Adipocyte (in vitro differentiated cells): Measurements from ENCODE around the gene SYCP2.

Experiments
- DNase-seq: peaks from one replicate; pipeline ENCODE4 v3.0.0-alpha.2; 2015; ENCODE audit warnings: low read depth
- H3K27me3 ChIP-seq: replicated peaks from 2 replicates; pipeline ENCODE4 v1.7.0; 2013; ENCODE audit warnings: mild to moderate bottlenecking, low read length, moderate library complexity; ENCODE audit not compliant: control insufficient read depth, insufficient read depth
- H3K36me3 ChIP-seq: 2 replicates; pipeline ENCODE4 v1.7.0; 2013; ENCODE audit warnings: low read length, mild to moderate bottlenecking, moderate library complexity; ENCODE audit not compliant: control insufficient read depth, insufficient read depth, severe bottlenecking
- H3K4me1 ChIP-seq: 2 replicates; pipeline ENCODE4 v1.7.0; 2013; ENCODE audit warnings: mild to moderate bottlenecking, low read length, moderate library complexity; ENCODE audit not compliant: control insufficient read depth, insufficient read depth
- H3K4me3 ChIP-seq: 2 replicates; pipeline ENCODE4 v1.7.0; 2013; ENCODE audit warnings: mild to moderate bottlenecking, low read length, moderate library complexity
- H3K9ac ChIP-seq: 2 replicates; pipeline ENCODE4 v1.7.0; 2013; ENCODE audit warnings: mild to moderate bottlenecking, low read length, moderate library complexity
- H3K9me3 ChIP-seq: 2 replicates; pipeline ENCODE4 v1.7.0; 2013; ENCODE audit warnings: mild to moderate bottlenecking, low read length, moderate library complexity; ENCODE audit not compliant: control insufficient read depth

The SYCP2 gene

GRCh38 chr20:59827138-59828056, 106.0 kb downstream of the SYCP2 start:
- Histone ChIP-seq H3K36me3 (no peaks in the 10 kb centered on the region), H3K4me3 (no peak overlapping the region), H3K9ac (no peak overlapping the region), H3K9me3 (no peaks in the 10 kb centered on the region), H3K27me3 (peaks cover 49% of the 10 kb centered on the region), H3K4me1 (no peaks in the 10 kb centered on the region)
- DNase-seq: no peak

- DNase-seq: no peak
- H3K4me3 ChIP-seq: no peak overlapping the region
These were observed 107.3 kb downstream of the SYCP2 start for GRCh38 chr20:59825944-59826759.

GRCh38 chr20:59825563-59825920, 107.9 kb downstream of the SYCP2 start:
- H3K36me3 ChIP-seq: no peaks in the 10 kb centered on the region
- H3K4me3 ChIP-seq: no peak overlapping the region
- no peak overlapping the region for H3K9ac ChIP-seq
- H3K9me3 ChIP-seq: no peaks in the 10 kb centered on the region
- H3K4me1 ChIP-seq: no peaks in the 10 kb centered on the region
- H3K27me3 ChIP-seq: peaks cover 48% of the 10 kb centered on the region
- DNase-seq: no peak

More at GRCh38 chr20:59825944-59826759, 107.3 kb downstream of the SYCP2 start:
- Histone ChIP-seq H3K4me1 (no peaks in the 10 kb centered on the region), H3K9ac (no peak overlapping the region), H3K36me3 (no peaks in the 10 kb centered on the region), H3K27me3 (peaks cover 48% of the 10 kb centered on the region), H3K9me3 (no peaks in the 10 kb centered on the region)

- peaks cover 47% of the 10 kb centered on the region for H3K27me3 ChIP-seq
- H3K9me3 ChIP-seq: no peaks in the 10 kb centered on the region
- H3K4me1 ChIP-seq: no peaks in the 10 kb centered on the region
- no peak for DNase-seq
- no peak overlapping the region for H3K4me3 ChIP-seq
- no peaks in the 10 kb centered on the region for H3K36me3 ChIP-seq
- H3K9ac ChIP-seq: no peak overlapping the region
These were observed 108.5 kb downstream of the SYCP2 start for GRCh38 chr20:59824711-59825562.

GRCh38 chr20:59823491-59824259, 109.8 kb downstream of the SYCP2 start:
- Histone ChIP-seq H3K9me3 (no peaks in the 10 kb centered on the region), H3K4me3 (no peak overlapping the region), H3K4me1 (no peaks in the 10 kb centered on the region), H3K36me3 (no peaks in the 10 kb centered on the region), H3K27me3 (peaks cover 37% of the 10 kb centered on the region), H3K9ac (no peak overlapping the region)
- no peak for DNase-seq

GRCh38 chr20:59823030-59823423, 110.4 kb downstream of the SYCP2 start:
- Histone ChIP-seq H3K9me3 (no peaks in the 10 kb centered on the region), H3K36me3 (no peaks in the 10 kb centered on the region), H3K27me3 (peaks cover 34% of the 10 kb centered on the region), H3K4me1 (no peaks in the 10 kb centered on the region), H3K4me3 (no peak overlapping the region), H3K9ac (no peak overlapping the region)
- no peak for DNase-seq

- Histone ChIP-seq H3K36me3 (no peaks in the 10 kb centered on the region), H3K9ac (no peak overlapping the region), H3K27me3 (peaks cover 34% of the 10 kb centered on the region), H3K4me1 (no peaks in the 10 kb centered on the region), H3K4me3 (no peak overlapping the region), H3K9me3 (no peaks in the 10 kb centered on the region)
- DNase-seq: no peak
These were observed 111.0 kb downstream of the SYCP2 start for GRCh38 chr20:59822291-59823029.

- no peak for DNase-seq
These were observed 111.6 kb downstream of the SYCP2 start for GRCh38 chr20:59821788-59822187.

GRCh38 chr20:59821201-59821600, 112.2 kb downstream of the SYCP2 start:
- peaks cover 26% of the 10 kb centered on the region for H3K27me3 ChIP-seq
- no peak overlapping the region for H3K4me3 ChIP-seq
- H3K4me1 ChIP-seq: no peaks in the 10 kb centered on the region
- H3K9me3 ChIP-seq: no peaks in the 10 kb centered on the region
- no peaks in the 10 kb centered on the region for H3K36me3 ChIP-seq
- no peak overlapping the region for H3K9ac ChIP-seq
- DNase-seq: no peak

More at GRCh38 chr20:59821788-59822187, 111.6 kb downstream of the SYCP2 start:
- Histone ChIP-seq H3K4me3 (no peak overlapping the region), H3K36me3 (no peaks in the 10 kb centered on the region), H3K9me3 (no peaks in the 10 kb centered on the region), H3K27me3 (peaks cover 30% of the 10 kb centered on the region), H3K4me1 (no peaks in the 10 kb centered on the region), H3K9ac (no peak overlapping the region)
